Measurements from ENCODE around the gene ST3GAL3.

DNA sequence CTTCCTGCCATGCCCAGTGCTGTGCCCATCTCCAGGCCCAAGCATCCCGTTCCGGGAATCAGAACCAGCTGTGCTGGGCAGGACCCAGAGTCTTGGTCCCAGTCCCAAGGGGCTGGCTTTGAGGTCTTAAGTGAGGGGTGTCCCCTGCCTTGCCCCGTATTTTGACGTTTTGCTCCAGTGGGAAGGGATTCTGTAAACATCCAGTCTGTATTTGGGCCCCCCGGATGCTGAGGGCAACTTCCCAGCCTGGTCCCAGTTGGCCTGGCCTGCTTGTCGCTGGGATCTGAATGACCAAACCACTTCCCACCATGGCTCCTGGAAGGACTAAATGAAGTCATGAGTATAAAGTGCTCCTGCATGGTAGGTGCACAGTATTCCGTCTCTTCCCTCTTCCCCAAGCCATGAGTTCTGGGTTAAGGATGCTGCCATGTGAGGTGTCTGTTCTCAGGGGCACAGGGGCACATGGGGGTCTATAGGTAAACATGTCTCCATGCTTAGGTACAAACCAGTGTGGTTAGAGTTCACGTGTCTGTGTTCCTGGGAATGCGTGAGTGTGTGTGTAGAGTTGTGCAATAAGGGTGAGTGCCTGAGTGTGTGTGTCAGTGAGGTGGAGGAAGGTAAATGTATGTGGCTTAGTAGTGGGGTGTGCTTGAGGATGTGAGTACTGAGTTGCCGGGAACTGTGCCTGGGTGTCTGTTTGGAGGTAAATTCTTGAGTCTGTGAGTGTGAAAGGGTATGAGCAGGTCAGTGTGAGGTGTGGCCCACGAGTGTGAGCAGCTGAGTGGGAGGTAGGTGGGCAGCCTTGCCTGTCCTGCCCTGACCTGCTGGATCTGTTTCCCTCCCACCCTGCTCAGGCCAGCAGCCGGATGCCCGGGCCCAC, 273.2 kb downstream of the ST3GAL3 start:
- TF ChIP-seq, protein P1, sequence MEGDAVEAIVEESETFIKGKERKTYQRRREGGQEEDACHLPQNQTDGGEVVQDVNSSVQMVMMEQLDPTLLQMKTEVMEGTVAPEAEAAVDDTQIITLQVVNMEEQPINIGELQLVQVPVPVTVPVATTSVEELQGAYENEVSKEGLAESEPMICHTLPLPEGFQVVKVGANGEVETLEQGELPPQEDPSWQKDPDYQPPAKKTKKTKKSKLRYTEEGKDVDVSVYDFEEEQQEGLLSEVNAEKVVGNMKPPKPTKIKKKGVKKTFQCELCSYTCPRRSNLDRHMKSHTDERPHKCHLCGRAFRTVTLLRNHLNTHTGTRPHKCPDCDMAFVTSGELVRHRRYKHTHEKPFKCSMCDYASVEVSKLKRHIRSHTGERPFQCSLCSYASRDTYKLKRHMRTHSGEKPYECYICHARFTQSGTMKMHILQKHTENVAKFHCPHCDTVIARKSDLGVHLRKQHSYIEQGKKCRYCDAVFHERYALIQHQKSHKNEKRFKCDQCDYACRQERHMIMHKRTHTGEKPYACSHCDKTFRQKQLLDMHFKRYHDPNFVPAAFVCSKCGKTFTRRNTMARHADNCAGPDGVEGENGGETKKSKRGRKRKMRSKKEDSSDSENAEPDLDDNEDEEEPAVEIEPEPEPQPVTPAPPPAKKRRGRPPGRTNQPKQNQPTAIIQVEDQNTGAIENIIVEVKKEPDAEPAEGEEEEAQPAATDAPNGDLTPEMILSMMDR (conservative IDR thresholded peaks at IDR 0.05): no peak
- no peak for TF ChIP-seq EZH2 (IDR thresholded peaks at IDR 0.05; ENCODE audit: low read depth)

Measured in PC-9 (cell line).